ENCODE data around the gene ZNF423. TPM values are rescaled to one million over a fixed set of nuclear protein-coding genes. Genes with fewer than 3 reads are reported as not detected.

ZNF423 gene
- total RNA-seq, 1 donor from 2014 or later = 0.05 TPM

GRCh38 chr16:49756775-49757558, 98.9 kb downstream of the ZNF423 start:
- intact Hi-C loops (cut with micrococcal nuclease) = no loop called here

GRCh38 chr16:49755716-49756505, 100.0 kb downstream of the ZNF423 start:
- intact Hi-C loops (cut with micrococcal nuclease) = no loop called here

- intact Hi-C loops (cut with micrococcal nuclease) = no loop called here
Observed at GRCh38 chr16:49755313-49755620, 100.6 kb downstream of the ZNF423 start.

DNA sequence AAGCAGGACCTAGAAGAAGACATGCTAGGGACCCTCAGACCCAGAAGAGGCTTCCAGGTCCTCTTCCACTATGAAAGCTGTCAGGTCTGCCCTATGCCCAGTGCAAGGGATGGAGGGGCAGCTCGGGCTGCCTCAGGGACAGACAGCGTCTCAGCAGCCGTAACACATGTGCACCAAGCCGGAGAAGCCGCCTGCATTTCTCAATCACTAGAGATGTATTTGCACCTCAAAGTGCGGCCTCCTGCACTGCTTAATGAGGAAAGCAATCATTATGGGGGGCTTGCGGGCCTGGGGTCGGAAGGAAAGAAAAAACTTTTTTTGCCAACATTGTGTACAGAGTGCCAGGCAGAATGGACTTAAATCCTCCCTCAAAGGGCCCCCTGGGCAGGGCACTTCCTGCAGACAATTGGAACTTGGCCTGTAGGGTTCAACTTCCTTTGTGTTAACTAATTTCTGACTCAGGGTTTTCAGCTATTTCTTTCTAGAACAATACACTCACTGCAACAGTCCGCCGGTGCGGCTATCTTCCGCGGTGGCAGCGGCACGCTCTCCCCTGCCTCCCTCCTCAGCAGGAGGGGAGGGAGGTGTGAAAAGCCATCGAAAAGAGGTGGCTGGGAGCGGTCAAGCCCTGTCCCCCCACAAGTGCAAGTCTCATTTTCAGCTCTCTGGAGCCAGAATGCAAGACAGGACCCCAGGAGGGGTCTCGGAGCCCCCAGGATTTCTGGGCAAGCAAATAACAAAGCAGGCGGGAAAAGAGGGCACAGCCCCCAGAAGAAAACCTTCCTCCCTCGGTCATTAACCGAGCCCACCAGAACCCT, 101.2 kb downstream of the ZNF423 start:
- intact Hi-C loops (cut with micrococcal nuclease) = no loop called here

- intact Hi-C loops (cut with micrococcal nuclease) = no loop called here
Observed at GRCh38 chr16:49750341-49751000, 105.4 kb downstream of the ZNF423 start.

DNA sequence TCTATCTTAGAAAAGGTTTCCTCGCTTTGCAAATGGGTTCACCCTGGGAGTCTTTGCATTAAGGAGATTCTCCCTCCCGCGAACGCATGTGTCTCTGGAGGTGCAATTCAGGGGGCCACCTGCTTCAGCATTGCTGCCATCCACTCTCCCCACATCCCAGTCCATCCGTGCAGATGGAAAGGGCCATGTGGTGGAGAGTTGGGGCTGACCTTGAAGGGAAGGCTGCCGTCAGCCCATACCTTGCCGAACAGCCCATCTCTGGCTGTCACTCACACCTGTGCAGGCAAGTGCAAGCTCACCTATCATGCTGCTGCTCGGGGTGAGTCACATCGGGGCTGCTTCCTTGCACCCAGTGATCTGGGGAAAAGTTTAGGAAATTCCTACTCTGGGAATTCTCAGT, 106.1 kb downstream of the ZNF423 start:
- intact Hi-C loops (cut with micrococcal nuclease) = no loop called here

DNA sequence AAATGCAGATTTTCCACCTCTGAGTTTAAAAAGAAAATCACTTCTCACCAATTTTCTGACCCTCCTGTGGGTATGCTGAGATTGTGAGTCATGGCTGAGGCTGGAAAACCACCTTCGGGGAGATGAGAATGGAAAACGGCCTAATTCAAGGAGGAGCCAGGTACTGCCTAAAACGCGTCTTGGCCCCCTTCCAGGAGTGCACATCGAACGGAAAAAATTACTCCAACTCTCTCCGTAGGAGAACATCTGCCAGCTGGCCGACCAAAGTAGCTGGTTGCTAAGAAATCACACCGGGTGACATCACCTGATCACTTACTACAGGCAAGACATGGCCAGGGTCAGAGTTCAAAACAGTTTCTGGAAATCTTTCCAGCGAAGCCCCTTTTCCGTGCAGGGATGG, 107.6 kb downstream of the ZNF423 start:
- intact Hi-C loops (cut with micrococcal nuclease) = no loop called here

GRCh38 chr16:49747654-49748053, 108.3 kb downstream of the ZNF423 start:
- intact Hi-C loops (cut with micrococcal nuclease) = no loop called here

DNA sequence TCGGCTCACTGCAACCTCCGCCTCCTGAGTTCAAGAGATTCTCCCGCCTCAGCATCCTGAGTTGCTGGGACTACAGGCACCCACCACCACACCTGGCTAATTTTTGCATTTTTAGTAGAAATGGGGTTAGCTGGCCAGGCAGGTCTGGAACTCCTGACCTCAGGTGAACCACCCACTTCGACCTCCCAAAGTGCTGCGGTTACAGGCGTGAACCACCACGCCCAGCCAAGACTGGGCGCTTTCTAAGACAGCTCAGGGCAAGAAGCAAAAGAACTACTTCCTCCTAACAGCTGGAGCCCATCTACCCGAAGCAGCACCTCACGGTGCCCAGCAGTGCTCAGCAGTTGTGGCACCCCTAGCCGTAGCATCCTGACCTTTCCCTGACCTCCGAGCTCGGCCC, 109.4 kb downstream of the ZNF423 start:
- intact Hi-C loops (cut with micrococcal nuclease) = no loop called here

GRCh38 chr16:49745311-49745747, 110.6 kb downstream of the ZNF423 start:
- intact Hi-C loops (cut with micrococcal nuclease) = no loop called here

GRCh38 chr16:49744244-49745220, 111.4 kb downstream of the ZNF423 start:
- intact Hi-C loops (cut with micrococcal nuclease) = no loop called here

DNA sequence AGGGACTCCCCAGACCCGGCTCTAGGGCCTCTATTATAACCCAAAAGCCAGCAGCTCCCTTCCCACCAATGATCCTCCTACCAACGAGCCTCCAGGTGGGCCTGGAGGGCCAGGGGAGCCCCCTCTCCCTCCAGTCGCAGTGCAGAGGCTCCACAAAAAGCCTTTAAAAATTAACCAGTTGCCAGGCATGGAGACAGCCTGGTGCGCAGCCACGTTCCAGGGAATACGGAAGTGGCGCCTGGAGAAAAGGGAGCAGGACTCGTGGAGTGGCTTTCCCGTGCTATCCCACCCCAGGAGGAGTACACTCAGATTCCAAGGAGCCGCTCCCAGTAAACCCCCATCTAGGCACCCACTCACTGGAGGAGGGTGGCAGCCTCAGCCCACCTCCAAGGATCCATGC, 112.3 kb downstream of the ZNF423 start:
- intact Hi-C loops (cut with micrococcal nuclease) = no loop called here

- intact Hi-C loops (cut with micrococcal nuclease) = no loop called here
Observed at GRCh38 chr16:49743203-49743464, 112.8 kb downstream of the ZNF423 start.

GRCh38 chr16:49742428-49743202, 113.3 kb downstream of the ZNF423 start:
- intact Hi-C loops (cut with micrococcal nuclease) = no loop called here

GRCh38 chr16:49740256-49740655, 115.7 kb downstream of the ZNF423 start:
- intact Hi-C loops (cut with micrococcal nuclease) = no loop called here

- intact Hi-C loops (cut with micrococcal nuclease) = no loop called here
Observed at GRCh38 chr16:49739381-49739780, 116.5 kb downstream of the ZNF423 start.

DNA sequence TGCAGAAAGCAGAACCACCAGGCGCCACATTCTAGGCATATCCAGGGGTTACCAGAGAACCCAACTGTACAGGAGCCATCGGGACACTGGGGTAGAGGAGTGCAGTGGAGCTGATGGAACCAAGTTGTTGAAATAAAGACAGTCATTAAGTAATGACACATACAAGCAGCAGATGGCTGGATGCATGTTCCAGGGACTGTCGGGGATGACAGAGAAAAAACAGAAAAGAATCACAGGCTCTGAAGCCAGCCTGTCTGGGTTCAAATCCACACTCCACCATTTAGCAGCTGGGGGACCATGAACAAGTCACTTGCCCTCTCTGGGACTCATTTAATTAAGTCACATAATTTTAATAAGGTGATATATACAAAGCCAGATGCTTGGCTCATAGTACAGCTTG, 117.1 kb downstream of the ZNF423 start:
- intact Hi-C loops (cut with micrococcal nuclease) = no loop called here

DNA sequence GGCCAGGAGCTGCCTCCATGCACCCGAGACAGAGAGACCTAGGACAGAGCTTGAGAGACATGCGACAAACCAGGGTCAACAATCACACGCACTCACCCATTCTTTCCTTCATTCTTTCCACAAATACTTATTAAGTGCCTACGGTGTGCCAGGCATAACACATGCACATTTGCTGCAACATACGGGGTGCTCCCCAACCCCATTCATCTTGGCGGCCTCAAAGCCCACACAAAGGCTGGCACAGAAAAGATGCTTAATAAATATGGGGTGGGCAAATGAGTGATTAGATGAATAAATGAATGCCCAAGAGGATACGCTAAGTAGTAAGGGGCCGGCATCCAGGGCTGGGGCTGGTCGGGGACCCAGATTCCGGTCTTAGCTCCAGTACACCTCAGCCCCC, 117.9 kb downstream of the ZNF423 start:
- intact Hi-C loops (cut with micrococcal nuclease) = no loop called here

GRCh38 chr16:49737541-49737940, 118.4 kb downstream of the ZNF423 start:
- intact Hi-C loops (cut with micrococcal nuclease) = no loop called here

- intact Hi-C loops (cut with micrococcal nuclease) = no loop called here
Observed at GRCh38 chr16:49734331-49734730, 121.6 kb downstream of the ZNF423 start.

Data from T-helper 2 cell treated with Interferon-gamma antibody and Interleukin-4, amounts not matched to agents 100 ng/mL and 5 ng/mL, for 36 hours (primary cell).